ENCODE measurements around the gene TRPM3.
A peak's percentile ranks its signal among the peaks of the same experiment; 100 is the strongest.

Gene TRPM3

DNA sequence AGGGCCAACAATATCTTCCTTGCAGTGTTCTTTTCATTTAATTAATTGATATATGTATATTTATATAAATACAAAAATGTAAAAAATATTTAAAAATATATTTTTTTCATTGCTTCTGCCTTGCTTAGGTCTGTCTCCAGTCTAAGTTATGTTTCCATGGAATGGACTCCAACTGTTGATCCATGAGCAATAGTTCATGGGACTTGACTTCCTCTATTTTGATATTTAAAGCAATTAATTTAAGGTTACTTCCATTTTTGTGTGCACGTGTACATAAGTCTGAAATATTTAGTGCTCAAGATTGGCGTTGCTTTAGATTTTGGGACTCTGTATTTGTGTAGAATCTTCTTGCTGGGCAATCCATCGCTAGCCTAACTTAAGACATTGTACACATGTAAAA, 551.6 kb downstream of the TRPM3 start:
- no peak for DNase-seq

- peak; percentile 16 for DNase-seq
These were observed 552.2 kb downstream of the TRPM3 start for GRCh38 chr9:70569070-70569772.

DNA sequence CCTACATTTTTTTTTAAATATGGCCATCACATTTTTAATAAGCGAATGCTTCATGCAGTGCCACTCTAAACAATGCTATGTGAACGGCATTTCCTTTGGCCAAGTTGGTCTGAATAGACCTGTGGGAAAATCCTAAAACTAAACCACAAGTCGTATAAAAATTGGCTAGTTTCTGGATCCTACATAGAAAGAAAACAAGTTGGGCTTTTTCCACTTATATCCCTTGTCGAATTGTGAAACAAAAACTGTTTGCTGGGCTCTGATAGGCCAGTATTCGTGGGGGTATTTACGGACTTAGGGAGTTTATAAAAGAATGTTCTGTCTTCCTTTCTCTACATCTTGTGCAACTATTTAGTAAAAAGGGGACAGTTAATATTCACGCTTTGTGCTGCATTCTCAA, 553.9 kb downstream of the TRPM3 start:
- no peak for DNase-seq

DNA sequence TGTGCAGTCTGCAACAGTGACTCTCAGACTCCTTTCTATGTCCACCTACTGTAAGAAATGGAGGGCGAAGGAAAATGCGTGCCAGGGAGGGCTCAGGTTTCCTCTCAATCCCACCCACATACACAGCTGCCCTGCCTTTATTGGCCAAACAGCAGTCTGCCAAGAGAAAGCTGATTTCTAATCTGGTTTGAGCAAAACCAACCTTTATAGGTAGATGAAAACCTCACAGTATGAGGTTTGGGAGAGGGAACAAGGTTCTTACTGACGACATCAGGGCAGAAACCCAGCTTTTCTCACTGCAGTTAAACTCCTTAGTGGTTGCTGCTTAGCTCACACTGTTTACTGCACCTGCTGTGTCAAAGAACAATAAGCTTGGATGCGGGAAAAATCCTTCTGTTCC, 554.7 kb downstream of the TRPM3 start:
- no peak for DNase-seq

DNA sequence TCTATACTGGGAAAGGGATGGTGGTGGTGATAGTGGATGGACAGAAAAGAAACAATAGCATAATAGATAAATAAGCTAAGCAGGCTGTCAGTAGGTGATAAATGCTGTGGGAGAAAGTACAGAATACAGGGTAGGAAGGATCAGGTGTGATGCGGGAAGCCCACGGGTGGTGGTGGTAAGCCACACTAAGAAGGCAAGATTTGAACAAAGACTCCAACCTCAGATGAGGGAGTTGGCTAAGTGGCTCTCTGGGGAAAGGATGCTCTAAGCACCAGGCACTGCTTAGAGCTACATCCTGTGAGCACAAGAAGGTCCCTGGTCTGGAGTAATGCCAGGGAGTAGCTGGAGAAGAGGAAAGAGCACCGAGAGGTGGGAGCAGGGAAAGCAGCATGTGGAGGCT, 555.4 kb downstream of the TRPM3 start:
- peak; percentile 1 for DNase-seq

GRCh38 chr9:70564468-70565335, 556.7 kb downstream of the TRPM3 start:
- DNase-seq: peak; percentile 68

DNA sequence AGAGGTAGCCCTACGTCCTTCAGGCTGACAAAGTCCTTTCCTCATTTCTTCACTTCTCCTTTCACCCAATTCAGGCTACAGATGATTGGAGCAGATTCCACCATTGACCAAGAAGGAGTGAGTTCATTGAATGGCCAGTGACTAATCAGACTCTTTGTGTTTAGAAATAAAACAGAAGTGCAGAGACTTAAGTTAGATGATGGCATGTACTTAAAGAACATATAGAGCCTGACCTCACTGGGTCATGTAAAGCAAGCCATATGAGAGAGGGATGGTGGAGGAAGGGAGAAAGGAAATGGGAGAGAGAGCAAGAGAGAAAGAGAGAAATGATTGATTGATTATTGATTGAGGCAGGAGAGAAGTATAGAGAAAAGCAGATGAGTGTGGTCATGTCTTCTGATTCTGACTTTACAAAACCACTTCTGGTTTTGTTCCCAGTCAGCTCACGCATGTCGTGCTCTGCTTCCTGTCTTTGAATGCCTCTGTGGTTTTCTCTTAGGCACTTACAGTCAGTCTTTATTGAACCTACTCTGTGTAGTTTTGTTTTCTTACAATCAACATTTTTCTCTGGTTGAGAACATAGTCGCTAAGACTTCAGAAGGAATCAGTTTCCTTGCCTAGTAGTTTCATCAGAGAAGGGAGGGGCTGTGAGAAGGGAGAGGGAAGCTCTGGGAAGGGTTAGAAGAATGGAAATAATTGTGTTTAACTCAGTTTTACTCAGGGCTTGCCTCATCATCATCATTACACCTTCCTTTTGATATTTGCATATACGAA, 557.8 kb downstream of the TRPM3 start:
- no peak for DNase-seq

DNA sequence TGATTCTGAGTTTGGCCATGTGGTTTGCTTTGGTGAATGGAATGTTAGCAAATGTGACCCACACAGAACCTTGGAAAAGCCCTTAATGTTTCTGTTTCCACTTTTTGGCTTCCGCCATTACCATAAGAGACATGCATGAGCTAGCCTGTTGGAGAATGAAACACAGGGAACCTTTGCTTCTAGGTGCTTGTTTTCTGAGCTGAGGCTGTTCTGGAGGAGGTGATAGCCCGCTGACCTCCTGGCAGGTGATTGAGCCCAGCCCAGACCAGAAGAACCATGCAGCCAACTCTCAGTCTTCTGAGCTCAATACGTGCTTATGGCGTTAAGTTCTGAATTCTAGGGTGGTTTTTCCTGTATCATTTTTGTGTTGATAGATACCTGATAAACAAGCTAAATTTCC, 558.4 kb downstream of the TRPM3 start:
- DNase-seq: no peak

DNA sequence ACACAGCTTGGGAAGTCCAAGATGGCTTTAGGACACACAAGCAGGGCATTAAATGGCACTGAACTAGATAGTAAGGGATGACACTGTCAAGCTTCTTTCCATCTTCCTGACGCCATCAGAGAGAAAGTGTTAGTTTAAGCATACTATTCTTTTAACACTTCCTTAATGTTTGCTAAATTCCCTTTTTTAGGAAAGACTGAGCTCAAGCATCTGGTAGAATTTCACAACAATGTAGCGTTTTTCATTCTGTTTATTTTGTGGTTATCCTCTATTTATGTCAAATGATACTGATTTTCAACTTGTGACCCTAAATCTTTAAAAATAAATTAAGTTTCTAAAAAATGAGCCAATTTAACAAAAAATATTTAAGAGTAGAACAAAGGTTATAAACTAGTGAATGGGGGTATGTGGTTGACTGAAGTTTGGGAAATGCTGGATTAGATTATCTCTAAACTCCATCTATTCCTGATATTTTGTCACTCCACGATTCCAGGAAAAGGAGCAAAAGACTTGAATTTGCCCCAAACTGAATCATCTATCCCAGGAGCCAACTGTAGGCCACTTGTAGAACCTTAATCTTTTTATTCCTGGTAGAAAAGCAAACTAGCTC, 559.5 kb downstream of the TRPM3 start:
- DNase-seq: no peak

DNA sequence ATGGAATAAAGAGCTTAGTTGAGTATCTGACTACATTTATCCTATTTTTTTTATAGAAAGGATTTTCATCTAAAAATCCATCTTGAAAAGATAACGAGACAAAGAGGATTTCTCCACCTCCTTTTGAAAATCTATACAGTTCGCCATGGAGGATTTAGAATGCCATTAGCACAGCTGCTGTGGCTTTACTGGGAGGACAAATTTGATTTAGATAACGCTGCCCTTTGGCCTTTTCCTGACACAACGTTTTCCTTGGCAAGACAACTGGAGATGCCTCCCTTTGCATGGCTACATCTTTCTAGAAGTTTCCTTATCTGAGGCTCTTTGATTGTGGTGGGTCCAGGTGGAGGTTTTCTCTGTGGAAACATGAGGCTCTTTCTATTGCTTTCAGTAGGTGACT, 560.3 kb downstream of the TRPM3 start:
- no peak for DNase-seq

DNA sequence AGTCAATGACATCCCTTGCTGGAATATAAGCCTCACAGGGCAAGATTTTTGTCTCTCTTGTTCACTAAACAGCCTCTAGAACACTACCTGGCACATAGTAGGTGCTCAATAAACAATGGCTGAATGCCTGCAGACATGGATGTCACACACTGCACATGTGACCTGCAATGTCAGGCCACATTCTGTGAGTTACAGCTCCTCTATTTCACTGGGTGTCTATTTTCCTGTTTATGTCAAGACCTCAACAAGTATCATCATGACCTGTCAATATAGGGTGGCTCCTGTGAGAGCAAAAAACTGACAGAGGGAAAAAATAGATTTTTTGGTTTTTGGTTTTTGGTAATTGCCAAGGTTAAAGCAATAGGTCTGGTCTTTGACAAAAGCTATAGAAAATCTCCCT, 562.3 kb downstream of the TRPM3 start:
- DNase-seq: no peak

DNA sequence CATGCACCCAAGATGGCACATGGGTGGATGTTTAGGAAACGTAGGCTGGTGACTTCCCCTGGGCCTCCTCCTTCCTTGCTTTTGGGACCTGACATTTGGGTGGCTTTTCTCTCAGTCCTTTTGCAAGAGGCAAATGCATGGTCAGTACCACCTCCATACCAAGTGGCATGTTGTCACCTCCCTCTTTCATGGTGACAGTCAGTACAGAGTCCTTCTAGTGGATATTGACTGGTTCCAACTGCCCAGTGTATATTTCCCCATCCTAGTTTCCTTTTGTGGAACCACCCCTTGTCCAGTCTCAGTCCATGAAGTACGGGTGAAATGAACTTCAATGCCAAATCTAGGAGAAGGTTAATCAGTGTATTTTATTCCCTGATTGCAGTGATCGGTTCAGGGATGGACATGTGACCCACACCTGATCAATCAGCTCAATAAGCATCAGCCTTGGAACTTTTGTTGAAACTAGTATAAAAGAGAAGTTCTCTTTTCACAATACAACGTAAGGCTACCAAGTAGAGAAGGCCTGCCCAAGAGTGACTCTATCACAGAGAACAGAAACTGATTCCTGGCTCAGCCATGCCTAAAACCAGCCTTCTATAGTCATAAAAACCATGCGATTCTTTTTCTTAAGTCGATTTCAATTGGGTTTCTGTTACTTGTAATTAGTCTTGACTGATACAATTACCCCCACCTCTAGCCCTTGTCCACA, 563.6 kb downstream of the TRPM3 start:
- DNase-seq: no peak

DNA sequence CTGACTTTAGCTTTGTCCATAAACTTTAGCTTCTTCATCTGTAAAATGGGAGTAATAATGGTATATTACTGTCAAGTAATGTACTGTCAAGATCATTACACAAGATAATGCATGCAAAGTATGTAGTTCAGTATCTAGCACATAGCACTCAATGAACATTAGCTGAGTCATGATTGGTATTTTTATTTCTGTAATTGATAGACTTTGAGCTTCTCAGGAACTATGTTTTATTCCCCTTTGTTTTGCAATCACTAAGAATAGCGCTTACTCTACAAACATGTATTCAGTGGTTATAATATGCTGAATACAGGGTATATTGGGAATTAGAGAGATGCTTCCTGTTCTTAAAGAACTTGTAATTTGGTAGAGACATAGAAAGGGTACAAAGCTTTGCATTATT, 564.6 kb downstream of the TRPM3 start:
- no peak for DNase-seq

- DNase-seq: no peak
These were observed 566.5 kb downstream of the TRPM3 start for GRCh38 chr9:70554881-70555280.

GRCh38 chr9:70553707-70554673, 567.4 kb downstream of the TRPM3 start:
- no peak for DNase-seq

- DNase-seq: no peak
These were observed 568.9 kb downstream of the TRPM3 start for GRCh38 chr9:70552561-70552960.

- no peak for DNase-seq
These were observed 569.6 kb downstream of the TRPM3 start for GRCh38 chr9:70551801-70552200.

DNA sequence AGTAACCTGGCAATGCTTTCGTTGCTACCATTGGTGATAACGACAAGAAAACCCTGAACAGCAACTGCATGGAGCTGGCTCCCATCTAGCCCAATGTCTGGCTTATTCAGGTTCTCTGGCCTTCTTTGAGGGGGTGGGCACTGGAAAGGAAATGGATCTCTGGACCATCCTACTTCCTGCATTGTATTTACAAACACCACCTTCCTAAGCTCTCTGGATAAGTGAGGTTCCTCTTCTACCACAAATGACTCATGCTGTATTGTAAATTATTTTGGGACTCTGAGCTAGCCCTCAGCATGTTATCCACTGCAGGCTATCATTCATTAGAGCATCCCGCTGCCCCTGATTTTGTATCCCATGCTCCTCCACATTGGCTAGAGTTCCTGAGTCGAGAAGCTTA, 570.0 kb downstream of the TRPM3 start:
- no peak for DNase-seq

GRCh38 chr9:70549926-70550325, 571.5 kb downstream of the TRPM3 start:
- no peak for DNase-seq

DNA sequence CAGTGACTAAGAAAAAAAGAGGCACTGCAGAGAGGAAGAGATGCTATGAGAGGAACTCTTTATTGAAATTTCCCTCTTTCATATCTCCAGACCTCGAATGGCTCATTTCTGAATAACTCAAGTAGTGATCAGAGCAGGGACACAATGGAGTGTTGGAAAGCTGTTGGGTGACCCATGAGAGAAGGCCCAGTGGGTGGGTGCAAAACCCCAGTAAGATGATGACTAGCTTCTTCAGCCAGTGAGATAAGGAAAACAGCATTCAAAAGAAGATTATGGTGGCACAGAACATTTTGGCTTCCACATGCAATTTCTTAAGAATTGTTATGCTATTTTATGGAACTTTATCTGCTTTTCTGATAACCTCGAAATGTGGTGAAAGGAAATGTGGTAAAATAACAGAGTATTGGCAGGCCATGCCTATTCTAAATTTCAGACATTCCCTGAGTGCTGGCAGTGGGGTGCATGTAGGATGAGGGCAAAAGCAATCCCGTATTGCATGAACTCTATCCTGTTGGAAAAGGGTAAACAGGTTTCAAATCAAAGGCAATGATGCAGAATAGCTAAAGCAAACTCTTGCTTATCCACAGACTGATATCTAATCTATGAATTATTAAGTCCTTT, 579.0 kb downstream of the TRPM3 start:
- DNase-seq: no peak

- DNase-seq: no peak
These were observed 581.4 kb downstream of the TRPM3 start for GRCh38 chr9:70540016-70540415.

All from DMS53 (cell line).